Sigmoid colon (tissue), 4 donors: ENCODE measurements around the gene IHH.

ENCODE experiments used
- CTCF ChIP-seq, 4 experiments: fragments of 450-650 bp in 3 of 4; fragments of 200-600 bp in 1 of 4; IDR thresholded peaks; one replicate each; pipeline ENCODE4 v1.5.1; 2016 to 2019; ENCODE audit warnings: antibody characterized with exemption in 4 of 4, mild to moderate bottlenecking in 3 of 4, moderate library complexity in 2 of 4
- EP300 ChIP-seq, 4 donors: sonication (generic); formaldehyde crosslinking; IDR thresholded peaks; one replicate each; pipeline ENCODE4 v1.6.1; 2017; ENCODE audit warnings: antibody characterized with exemption in 4 of 4
- POLR2A ChIP-seq, 2 donors: fragments of 450-650 bp; IDR thresholded peaks; one replicate each; pipeline ENCODE4 v1.6.1; 2016; ENCODE audit warnings: antibody characterized with exemption in 2 of 2, mild to moderate bottlenecking in 2 of 2, moderate library complexity in 2 of 2
- POLR2AphosphoS5 ChIP-seq, 4 donors: sonication (generic); formaldehyde crosslinking; IDR thresholded peaks; one replicate each; pipeline ENCODE4 v1.6.1; 2017; ENCODE audit warnings: antibody characterized with exemption in 4 of 4

- TF ChIP-seq CTCF (IDR thresholded peaks at IDR 0.05) (no peak), POLR2A (IDR thresholded peaks at IDR 0.05) (no peak), POLR2AphosphoS5 (IDR thresholded peaks at IDR 0.05) (no peak), EP300 (IDR thresholded peaks at IDR 0.05) (no peak)
Measured at GRCh38 chr2:219010162-219010756, 50.5 kb downstream of the IHH start.
